Activated CD8-positive, alpha-beta memory T cell treated with anti-CD3 and anti-CD28 coated beads for 48 hours (primary cell): ENCODE results near the gene MAP7D2.

Experiments
- DNase-seq, 3 experiments: peaks; one replicate each; pipeline ENCODE4 v3.0.0-alpha.2; 2020; ENCODE audit warnings: low read depth in 2 of 3, low spot score in 2 of 3

Gene MAP7D2

DNA sequence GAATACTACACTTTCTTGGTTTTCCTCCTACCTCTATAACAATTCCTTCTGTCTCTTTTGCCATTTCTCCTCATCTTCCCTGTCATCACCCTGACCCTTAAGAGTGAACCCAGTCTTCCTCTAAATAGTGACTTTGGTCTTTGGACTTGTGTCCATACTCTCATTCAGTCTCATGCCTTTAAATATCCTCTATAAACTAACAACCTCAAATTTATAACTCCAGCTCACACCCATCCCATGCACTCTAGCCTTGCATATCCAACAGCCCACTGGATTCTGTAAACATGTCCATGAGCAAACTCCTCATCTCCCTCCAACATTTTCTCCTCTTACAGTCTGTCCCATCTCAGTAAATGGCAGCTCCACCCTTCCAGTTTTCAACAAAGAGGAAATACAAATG lies 140.9 kb downstream of the MAP7D2 start:
- no peak for DNase-seq

DNA sequence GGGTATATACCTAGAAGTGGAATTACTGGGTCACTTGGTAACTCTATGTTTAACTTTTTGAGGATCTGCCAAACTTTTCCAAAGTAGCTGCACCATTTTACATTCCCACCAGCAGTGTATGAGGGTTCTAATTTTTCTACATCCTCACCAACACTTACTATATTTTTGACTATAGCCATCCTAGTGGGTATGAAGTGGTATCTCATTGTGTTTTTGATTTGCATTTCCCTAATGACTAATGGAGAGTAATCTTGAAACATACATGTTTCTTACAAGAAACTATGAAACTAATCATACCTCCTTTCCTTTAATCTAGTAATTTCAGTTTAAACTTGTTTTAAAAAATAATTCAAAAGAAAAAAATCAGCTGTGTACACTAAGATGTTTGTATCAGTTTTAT lies 143.7 kb downstream of the MAP7D2 start:
- no peak for DNase-seq

DNA sequence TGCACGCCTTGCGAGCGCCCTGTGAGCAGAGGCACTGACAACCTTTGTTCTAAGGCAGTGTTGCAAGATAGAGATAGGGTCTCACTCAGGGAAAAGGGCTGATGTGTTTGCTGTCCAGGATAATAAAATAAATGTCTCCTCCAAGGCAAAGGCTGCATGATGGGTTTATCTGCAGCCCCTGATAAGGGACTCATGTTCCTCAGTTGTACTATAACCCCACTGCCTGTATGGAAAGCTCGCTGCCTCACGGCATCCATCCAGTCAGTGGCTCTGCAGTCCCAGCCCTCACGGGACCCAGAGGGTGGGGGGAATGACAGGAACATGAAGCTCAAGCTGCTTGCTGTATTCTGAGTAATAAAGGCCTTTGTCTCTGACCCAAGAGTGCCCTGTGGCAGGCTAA lies 148.4 kb downstream of the MAP7D2 start:
- no peak for DNase-seq

DNA sequence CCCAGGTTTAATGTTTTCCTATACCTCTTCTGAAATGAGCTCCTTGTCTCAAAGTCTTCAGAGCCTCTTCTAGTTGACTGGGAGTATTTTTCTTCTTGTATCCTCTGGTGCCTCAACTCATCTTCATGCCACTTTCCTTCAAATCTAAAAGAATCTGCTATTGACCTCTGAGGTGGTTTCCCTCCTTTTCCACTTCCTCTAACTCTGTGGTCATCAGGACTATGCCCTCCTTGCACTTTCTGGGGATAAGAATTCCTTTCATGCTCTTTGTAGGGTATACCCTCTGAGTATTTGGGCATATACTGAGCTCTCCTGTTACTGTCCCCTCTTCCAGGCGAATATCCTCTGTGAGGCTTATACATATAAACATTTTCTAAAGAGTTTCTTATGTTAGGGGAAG lies 150.7 kb downstream of the MAP7D2 start:
- DNase-seq: no peak

DNA sequence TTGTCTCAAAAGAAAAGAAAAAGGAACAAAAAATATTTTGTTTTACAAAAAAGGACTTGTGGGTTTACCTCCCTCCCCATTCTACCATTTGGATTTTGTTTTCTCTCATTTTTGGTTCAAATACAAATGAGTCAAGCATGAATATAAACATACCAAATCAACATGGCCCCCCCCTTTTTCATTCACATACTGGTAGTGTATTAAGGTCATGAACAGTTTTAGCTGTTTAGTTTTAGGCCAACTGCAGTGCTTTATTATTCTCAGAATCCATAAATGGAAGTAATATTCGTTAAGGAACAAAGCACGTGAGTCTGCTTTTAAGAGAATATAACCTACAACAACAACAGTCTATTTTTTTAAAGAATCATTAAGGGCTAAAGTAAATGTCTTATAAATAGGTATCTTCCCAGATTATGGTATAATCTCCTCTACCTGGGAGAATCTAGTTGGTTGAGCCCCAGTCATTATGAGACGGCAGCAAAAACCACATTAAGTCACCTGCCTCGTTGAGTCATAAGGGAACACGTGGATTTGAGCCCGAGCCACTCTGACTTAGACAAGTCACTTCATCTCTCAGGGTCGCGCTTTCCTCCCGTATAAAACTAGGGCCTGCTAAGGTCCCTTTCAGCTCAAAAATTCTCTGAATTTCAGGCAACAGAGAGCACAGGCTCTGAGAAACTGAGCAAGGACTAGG lies 152.5 kb downstream of the MAP7D2 start:
- DNase-seq: peak in 1 of 3 experiments; percentile 7

DNA sequence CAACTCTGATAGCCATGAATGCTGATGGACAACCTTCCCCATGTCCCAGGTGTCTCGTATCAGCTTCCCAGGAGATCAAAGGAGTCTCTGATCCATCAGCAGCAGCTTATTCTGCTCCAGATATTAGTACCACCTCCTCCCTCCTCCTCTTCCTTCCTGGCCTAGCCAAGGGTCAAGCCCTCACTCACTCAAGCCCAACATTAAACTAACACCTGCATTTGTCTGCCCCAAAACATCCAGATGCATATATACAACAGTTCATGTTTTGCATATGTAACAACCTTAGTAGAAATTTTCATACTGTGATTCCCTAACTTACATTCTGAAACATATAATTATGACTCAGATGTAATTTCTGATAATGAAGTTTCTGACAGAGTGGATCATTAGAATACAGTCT lies 155.8 kb downstream of the MAP7D2 start:
- DNase-seq: no peak

DNA sequence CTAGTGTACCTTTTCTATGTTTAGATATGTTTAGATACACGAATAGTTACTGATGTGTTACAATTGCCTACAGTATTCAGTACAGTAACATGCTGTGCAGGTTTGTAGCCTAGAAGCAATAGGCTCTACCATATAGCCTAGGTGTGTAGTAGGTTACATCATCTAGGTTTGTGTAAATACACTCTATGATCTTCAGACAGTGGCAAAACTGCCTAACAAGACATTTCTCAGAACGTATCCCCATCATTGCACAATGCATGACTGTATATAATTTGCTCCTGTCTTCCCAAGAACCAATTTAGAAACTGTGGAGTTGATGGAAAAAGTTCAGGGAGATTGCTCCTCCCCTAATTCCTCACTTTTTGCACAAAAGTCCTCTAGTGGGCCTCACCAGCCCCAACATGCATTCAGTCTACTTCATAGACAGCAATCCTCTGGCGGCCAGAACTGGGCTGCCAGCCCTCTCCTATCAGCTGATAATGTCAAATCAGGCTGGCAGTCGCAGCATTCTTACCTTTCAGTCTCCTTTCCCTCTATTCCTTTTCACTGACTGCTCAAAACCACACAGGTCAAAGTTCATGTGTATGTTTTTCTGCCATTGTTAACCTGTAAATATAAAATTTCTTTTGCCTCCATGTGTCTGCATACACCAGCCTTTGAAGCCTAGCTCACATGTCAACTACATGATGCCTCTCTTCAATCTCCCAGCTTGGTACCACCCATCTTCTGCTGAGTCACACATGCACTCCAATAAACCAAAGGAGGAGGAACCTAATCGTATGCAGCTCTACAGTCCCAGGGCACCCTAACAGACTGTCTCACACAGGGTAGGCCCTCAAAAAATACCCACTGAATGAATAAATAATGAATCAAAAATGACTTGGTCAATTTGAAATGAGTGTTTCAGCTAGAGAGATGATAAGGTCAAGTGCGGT lies 157.9 kb downstream of the MAP7D2 start:
- no peak for DNase-seq

DNA sequence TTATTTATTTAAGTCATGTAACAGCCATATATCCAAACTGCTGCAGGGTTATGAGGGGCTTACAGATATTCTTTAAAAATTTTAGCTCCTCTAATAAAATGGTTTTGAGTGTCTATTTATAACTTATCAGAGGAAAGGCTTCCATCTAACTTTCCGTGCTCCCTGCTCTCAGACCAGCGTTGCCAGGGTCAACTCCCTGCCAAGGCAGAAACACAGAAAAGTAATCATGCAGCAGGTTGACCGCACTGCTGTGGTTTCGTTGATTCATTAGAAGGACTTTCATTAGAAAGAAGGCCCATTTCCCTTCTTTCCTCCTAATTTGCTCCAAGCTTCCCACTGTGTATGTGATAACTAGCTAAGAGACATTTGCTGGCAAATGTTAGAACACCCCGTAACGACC lies 159.8 kb downstream of the MAP7D2 start:
- DNase-seq: no peak
